Astrocyte (in vitro differentiated cells and primary cell): ENCODE data around the gene ZC3H12C. TPM values are rescaled to one million over a fixed set of nuclear protein-coding genes. Genes with fewer than 3 reads are reported as not detected.

Experiments used
- DNase-seq: peaks from one replicate; pipeline ENCODE4 v3.0.0-alpha.2; 2010; ENCODE audit warnings: low read depth
- FAIRE-seq: peaks from 2 replicates; lab custom pipeline; 2011; peaks lifted over from hg19 to GRCh38; lab: Jason Lieb, UNC
- H2AFZ ChIP-seq: 2 replicates; pipeline ENCODE4 v1.6.0; 2012; ENCODE audit warnings: low read depth, low read length, inconsistent platforms
- H3K27ac ChIP-seq: 2 replicates; pipeline ENCODE4 v1.5.1; 2011; ENCODE audit warnings: low read depth, low read length, inconsistent platforms
- H3K27me3 ChIP-seq: 2 replicates; pipeline ENCODE4 v1.6.0; 2011; ENCODE audit warnings: low read length, inconsistent platforms; ENCODE audit not compliant: insufficient read depth
- H3K36me3 ChIP-seq: 2 replicates; pipeline ENCODE4 v1.5.1; 2011; ENCODE audit warnings: low read length, inconsistent platforms; ENCODE audit not compliant: insufficient read depth
- H3K4me1 ChIP-seq: 2 replicates; pipeline ENCODE4 v1.5.1; 2011; ENCODE audit warnings: low read length, inconsistent platforms; ENCODE audit not compliant: insufficient read depth
- H3K4me2 ChIP-seq: 2 replicates; pipeline ENCODE4 v1.6.0; 2012; ENCODE audit warnings: low read length, inconsistent platforms
- H3K4me3 ChIP-seq: 2 replicates; pipeline ENCODE4 v1.5.1; 2011; ENCODE audit warnings: low read depth, mild to moderate bottlenecking, low read length, inconsistent platforms; ENCODE audit not compliant: insufficient read depth
- H3K79me2 ChIP-seq: 2 replicates; pipeline ENCODE4 v1.6.0; 2012; ENCODE audit warnings: mild to moderate bottlenecking, low read length, inconsistent platforms; ENCODE audit not compliant: insufficient read depth
- H3K9ac ChIP-seq: 2 replicates; pipeline ENCODE4 v1.6.0; 2012; ENCODE audit warnings: mild to moderate bottlenecking, low read length, inconsistent platforms
- H3K9me3 ChIP-seq: 2 replicates; pipeline ENCODE4 v1.5.1; 2012; ENCODE audit warnings: low read depth, mild to moderate bottlenecking, low read length, inconsistent platforms; ENCODE audit not compliant: insufficient read depth
- H4K20me1 ChIP-seq: 2 replicates; pipeline ENCODE4 v1.6.0; 2012; ENCODE audit warnings: low read length, inconsistent platforms; ENCODE audit not compliant: insufficient read depth
- H3K27ac Mint-ChIP-seq: one replicate; pipeline ENCODE4 v1.8.0; 2021; ENCODE audit warnings: mild to moderate bottlenecking, mixed read lengths; ENCODE audit not compliant: unreplicated experiment
- H3K27me3 Mint-ChIP-seq: one replicate; pipeline ENCODE4 v1.8.0; 2021; ENCODE audit warnings: low read depth, mixed read lengths; ENCODE audit not compliant: unreplicated experiment
- H3K36me3 Mint-ChIP-seq: one replicate; pipeline ENCODE4 v1.8.0; 2021; ENCODE audit warnings: low read depth, mixed read lengths; ENCODE audit not compliant: unreplicated experiment
- H3K4me1 Mint-ChIP-seq: one replicate; pipeline ENCODE4 v1.8.0; 2021; ENCODE audit warnings: low read depth, mixed read lengths; ENCODE audit not compliant: unreplicated experiment
- H3K4me3 Mint-ChIP-seq: one replicate; pipeline ENCODE4 v1.8.0; 2021; ENCODE audit warnings: mild to moderate bottlenecking, moderate library complexity, mixed read lengths; ENCODE audit not compliant: unreplicated experiment
- H3K9me3 Mint-ChIP-seq: one replicate; pipeline ENCODE4 v1.8.0; 2021; ENCODE audit warnings: mild to moderate bottlenecking, mixed read lengths; ENCODE audit not compliant: unreplicated experiment
- EZH2 ChIP-seq: IDR thresholded peaks from 2 replicates; pipeline ENCODE4 v1.6.1; 2012; ENCODE audit warnings: mild to moderate bottlenecking, low read length, inconsistent platforms; ENCODE audit not compliant: insufficient read depth
- total RNA-seq: library from RNA; stranded (reverse); gene quantifications from 2 replicates; pipeline ENCODE4 v1.2.1, GENCODE V29; 2021
- TF ChIP-seq, protein P1 (sequence below): IDR thresholded peaks from 2 replicates; pipeline ENCODE4 v1.5.1; 2011; ENCODE audit warnings: low read depth, mild to moderate bottlenecking, inconsistent platforms, low read length, moderate library complexity; ENCODE audit not compliant: insufficient read depth

Gene ZC3H12C
- total RNA-seq, 1 donor from 2014 or later: 12.0 TPM

DNA sequence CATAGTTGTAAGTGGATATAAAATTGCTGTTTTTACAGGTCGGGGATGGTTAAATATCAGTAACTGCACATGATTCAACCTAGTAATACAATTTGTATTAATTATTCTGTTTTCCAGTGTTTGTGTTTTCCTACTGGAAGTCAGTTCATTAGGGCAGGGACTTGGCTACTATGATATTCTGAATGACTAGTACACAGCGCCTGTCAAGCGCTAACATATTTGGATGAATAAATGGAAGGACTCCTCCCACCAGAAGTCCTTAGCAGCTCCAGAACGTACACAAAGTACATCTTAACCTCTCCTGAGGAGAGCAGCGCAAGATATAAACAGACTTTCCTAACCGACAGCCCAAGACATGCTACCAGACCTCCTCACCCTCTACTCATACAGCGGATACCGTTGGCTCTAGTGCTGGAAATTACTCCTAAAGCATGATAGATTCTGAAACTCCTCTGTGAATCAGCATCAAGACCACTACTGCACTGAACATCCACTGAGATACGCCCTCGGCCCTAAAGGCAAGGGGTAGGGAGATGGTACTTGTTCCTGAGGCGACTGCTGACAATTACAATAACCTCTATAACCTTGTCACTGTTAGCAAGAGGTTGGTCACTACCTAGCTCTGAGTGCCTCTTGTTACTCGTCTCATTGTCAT lies 124.2 kb downstream of the ZC3H12C start:
- no peak for DNase-seq
- Mint-ChIP-seq H3K27ac (no peak overlapping the region), H3K4me1 (peaks cover 12% of the 10 kb centered on the region), H3K36me3 (peaks cover 4% of the 10 kb centered on the region), H3K27me3 (no peaks in the 10 kb centered on the region), H3K9me3 (peaks cover 2% of the 10 kb centered on the region), H3K4me3 (no peak overlapping the region)
- H4K20me1 ChIP-seq: no peaks in the 10 kb centered on the region
- H3K4me1 ChIP-seq: no peaks in the 10 kb centered on the region
- H3K36me3 ChIP-seq: no peaks in the 10 kb centered on the region
- no peaks in the 10 kb centered on the region for H3K79me2 ChIP-seq
- FAIRE-seq: no peak
- H3K4me2 ChIP-seq: no peak overlapping the region
- H3K4me3 ChIP-seq: no peak overlapping the region
- H3K27ac ChIP-seq: no peak overlapping the region
- no peak overlapping the region for H2AFZ ChIP-seq
- no peak overlapping the region for H3K9ac ChIP-seq
- no peaks in the 10 kb centered on the region for H3K27me3 ChIP-seq
- H3K9me3 ChIP-seq: no peaks in the 10 kb centered on the region
- no peak for TF ChIP-seq EZH2
- TF ChIP-seq, protein P1, sequence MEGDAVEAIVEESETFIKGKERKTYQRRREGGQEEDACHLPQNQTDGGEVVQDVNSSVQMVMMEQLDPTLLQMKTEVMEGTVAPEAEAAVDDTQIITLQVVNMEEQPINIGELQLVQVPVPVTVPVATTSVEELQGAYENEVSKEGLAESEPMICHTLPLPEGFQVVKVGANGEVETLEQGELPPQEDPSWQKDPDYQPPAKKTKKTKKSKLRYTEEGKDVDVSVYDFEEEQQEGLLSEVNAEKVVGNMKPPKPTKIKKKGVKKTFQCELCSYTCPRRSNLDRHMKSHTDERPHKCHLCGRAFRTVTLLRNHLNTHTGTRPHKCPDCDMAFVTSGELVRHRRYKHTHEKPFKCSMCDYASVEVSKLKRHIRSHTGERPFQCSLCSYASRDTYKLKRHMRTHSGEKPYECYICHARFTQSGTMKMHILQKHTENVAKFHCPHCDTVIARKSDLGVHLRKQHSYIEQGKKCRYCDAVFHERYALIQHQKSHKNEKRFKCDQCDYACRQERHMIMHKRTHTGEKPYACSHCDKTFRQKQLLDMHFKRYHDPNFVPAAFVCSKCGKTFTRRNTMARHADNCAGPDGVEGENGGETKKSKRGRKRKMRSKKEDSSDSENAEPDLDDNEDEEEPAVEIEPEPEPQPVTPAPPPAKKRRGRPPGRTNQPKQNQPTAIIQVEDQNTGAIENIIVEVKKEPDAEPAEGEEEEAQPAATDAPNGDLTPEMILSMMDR: no peak

DNA sequence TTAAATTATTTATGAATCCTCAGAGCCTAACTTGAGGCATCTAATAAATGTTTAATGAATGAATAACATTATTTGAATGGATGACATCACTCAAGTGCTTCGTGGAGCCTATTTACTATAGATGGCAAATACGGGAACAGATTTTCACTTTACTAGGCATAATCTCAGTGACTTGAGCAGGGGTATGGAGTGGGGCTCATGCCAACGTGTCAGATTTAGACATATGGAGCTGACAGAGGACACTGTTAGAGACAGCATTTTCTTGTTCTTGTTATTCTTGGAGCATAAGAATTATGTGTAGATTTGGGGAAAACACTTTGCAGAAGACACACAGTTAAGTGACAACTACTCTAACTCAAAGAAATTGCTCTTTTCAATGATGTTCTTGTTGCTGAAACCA lies 124.7 kb downstream of the ZC3H12C start:
- no peak overlapping the region for H3K27ac Mint-ChIP-seq
- H3K4me1 Mint-ChIP-seq: peaks cover 12% of the 10 kb centered on the region
- FAIRE-seq: no peak
- peaks cover 2% of the 10 kb centered on the region for H3K9me3 Mint-ChIP-seq
- Histone ChIP-seq H3K27ac (no peak overlapping the region), H3K27me3 (no peaks in the 10 kb centered on the region), H3K9me3 (no peaks in the 10 kb centered on the region), H3K79me2 (no peaks in the 10 kb centered on the region), H3K4me3 (no peak overlapping the region), H2AFZ (no peak overlapping the region), H3K9ac (no peak overlapping the region), H3K4me1 (no peaks in the 10 kb centered on the region), H3K36me3 (no peaks in the 10 kb centered on the region), H4K20me1 (no peaks in the 10 kb centered on the region), H3K4me2 (no peak overlapping the region)
- no peak overlapping the region for H3K4me3 Mint-ChIP-seq
- TF ChIP-seq EZH2: no peak
- TF ChIP-seq, protein P1: no peak
- no peaks in the 10 kb centered on the region for H3K27me3 Mint-ChIP-seq
- no peak for DNase-seq
- H3K36me3 Mint-ChIP-seq: peaks cover 4% of the 10 kb centered on the region
